Right kidney (tissue), 9 donors: ENCODE data around the gene ASCL2.

Experiments
- DNase-seq: peaks from one replicate; pipeline ENCODE4 v3.0.0-alpha.2; 2016
- long read RNA-seq, 8 donors: transcript quantifications; one replicate each; lab custom pipeline, GENCODE V29; 2026

The ASCL2 gene
- long read RNA-seq, donor 1, transcript ASCL2-201 (2 exons, 1,852 nt), result major isoform, 9 of 18 reads
- long read RNA-seq, donor 1, partial matches to known transcripts, result 9 of 18 reads
- long read RNA-seq, donor 1, other reads (novel, unspliced or antisense), result 0 of 18 reads
- long read RNA-seq, donor 2, transcript ASCL2-201 (2 exons, 1,852 nt), result major isoform, 6 of 6 reads
- long read RNA-seq, donor 2, partial matches to known transcripts, result 0 of 6 reads
- long read RNA-seq, donor 2, other reads (novel, unspliced or antisense), result 0 of 6 reads
- long read RNA-seq, donor 3, partial matches to known transcripts, result 0 of 2 reads
- long read RNA-seq, donor 3, other reads (novel, unspliced or antisense), result 0 of 2 reads
- long read RNA-seq, donor 4, transcript ASCL2-201 (2 exons, 1,852 nt), result major isoform, 5 of 5 reads
- long read RNA-seq, donor 4, partial matches to known transcripts, result 0 of 5 reads
- long read RNA-seq, donor 4, other reads (novel, unspliced or antisense), result 0 of 5 reads
- long read RNA-seq, donor 5, transcript ASCL2-201 (2 exons, 1,852 nt), result major isoform, 7 of 13 reads
- long read RNA-seq, donor 5, partial matches to known transcripts, result 6 of 13 reads
- long read RNA-seq, donor 5, other reads (novel, unspliced or antisense), result 0 of 13 reads
- long read RNA-seq, donor 6, transcript ASCL2-201 (2 exons, 1,852 nt), result major isoform, 6 of 6 reads
- long read RNA-seq, donor 6, partial matches to known transcripts, result 0 of 6 reads
- long read RNA-seq, donor 6, other reads (novel, unspliced or antisense), result 0 of 6 reads
- long read RNA-seq, donor 7, transcript ASCL2-201 (2 exons, 1,852 nt), result major isoform, 13 of 13 reads
- long read RNA-seq, donor 7, partial matches to known transcripts, result 0 of 13 reads
- long read RNA-seq, donor 7, other reads (novel, unspliced or antisense), result 0 of 13 reads
- long read RNA-seq, donor 8, transcript ASCL2-201 (2 exons, 1,852 nt), result major isoform, 5 of 5 reads
- long read RNA-seq, donor 8, partial matches to known transcripts, result 0 of 5 reads
- long read RNA-seq, donor 8, other reads (novel, unspliced or antisense), result 0 of 5 reads

GRCh38 chr11:2270322-2271076 lies at the start of gene ASCL2:
ASCL2 (minus strand) TSS chr11:2270588; CDS start chr11:2270332, 256 bp downstream.
- peak; percentile 77 for DNase-seq

- DNase-seq, result no peak
Observed at GRCh38 chr11:2319791-2320472, 49.5 kb upstream of the ASCL2 start.

- DNase-seq, result no peak
Observed at GRCh38 chr11:2318707-2319106, 48.3 kb upstream of the ASCL2 start.

GRCh38 chr11:2318123-2318522 lies 47.7 kb upstream of the ASCL2 start:
- no peak for DNase-seq

- no peak for DNase-seq
Observed at GRCh38 chr11:2317354-2318050, 47.1 kb upstream of the ASCL2 start.

GRCh38 chr11:2316963-2317244 lies 46.5 kb upstream of the ASCL2 start:
- no peak for DNase-seq

GRCh38 chr11:2316169-2316962 lies 46.0 kb upstream of the ASCL2 start:
- DNase-seq, result no peak

- DNase-seq, result no peak
Observed at GRCh38 chr11:2315395-2316168, 45.2 kb upstream of the ASCL2 start.

GRCh38 chr11:2314525-2315394 lies 44.4 kb upstream of the ASCL2 start:
- DNase-seq, result peak; percentile 44

- DNase-seq, result no peak
Observed at GRCh38 chr11:2314136-2314524, 43.7 kb upstream of the ASCL2 start.

GRCh38 chr11:2313051-2313951 lies 42.9 kb upstream of the ASCL2 start:
- no peak for DNase-seq

- DNase-seq, result no peak
Observed at GRCh38 chr11:2312232-2313042, 42.0 kb upstream of the ASCL2 start.

- no peak for DNase-seq
Observed at GRCh38 chr11:2311353-2312133, 41.2 kb upstream of the ASCL2 start.

GRCh38 chr11:2310786-2311352 lies 40.5 kb upstream of the ASCL2 start:
- no peak for DNase-seq

- no peak for DNase-seq
Observed at GRCh38 chr11:2310073-2310785, 39.8 kb upstream of the ASCL2 start.
